WTC11 (cell line): Measurements from ENCODE around the gene SIK2. TPM values are rescaled to one million over a fixed set of nuclear protein-coding genes. Genes with fewer than 3 reads are reported as not detected.

Experiments
- ATAC-seq: fragments of 200-7000 bp; cut with Tn5 transposase; 2 replicates; pipeline ENCODE4 v1.10.0; 2021; ENCODE audit warnings: mild to moderate bottlenecking, moderate library complexity
- CTCF ChIA-PET: fragments of 300-600 bp; sonication (Branson Sonifier 250); formaldehyde crosslinking; loops from one replicate; lab custom pipeline; 2021; ENCODE audit warnings: antibody characterized with exemption; lab: Charles Lee
- POLR2A ChIA-PET: fragments of 350-600 bp; sonication (Branson Sonifier 250); formaldehyde crosslinking; loops from one replicate; lab custom pipeline; 2021; ENCODE audit warnings: antibody characterized with exemption; lab: Charles Lee
- DNase-seq: peaks from one replicate; pipeline ENCODE4 v3.0.0; 2021; ENCODE audit warnings: low spot score
- H3K27ac Mint-ChIP-seq: 2 replicates; pipeline ENCODE4 v1.8.0; 2021; ENCODE audit warnings: mixed read lengths
- H3K27me3 Mint-ChIP-seq: 2 replicates; pipeline ENCODE4 v1.8.0; 2021; ENCODE audit warnings: low read depth, mild to moderate bottlenecking, moderate library complexity, mixed read lengths
- H3K36me3 Mint-ChIP-seq: 2 replicates; pipeline ENCODE4 v1.8.0; 2021; ENCODE audit warnings: mixed read lengths
- H3K4me1 Mint-ChIP-seq: 2 replicates; pipeline ENCODE4 v1.8.0; 2022; ENCODE audit warnings: mixed read lengths
- H3K4me3 Mint-ChIP-seq: 2 replicates; pipeline ENCODE4 v1.8.0; 2021; ENCODE audit warnings: mild to moderate bottlenecking, moderate library complexity, mixed read lengths
- H3K9me3 Mint-ChIP-seq: 2 replicates; pipeline ENCODE4 v1.8.0; 2021; ENCODE audit warnings: mixed read lengths
- CBFB ChIP-seq: sonication (generic); formaldehyde crosslinking; IDR thresholded peaks from 2 replicates; pipeline ENCODE4 v1.8.1; 2022; ENCODE audit warnings: mild to moderate bottlenecking, low read depth, missing genetic modification reagents
- ELF4 ChIP-seq: sonication (generic); formaldehyde crosslinking; IDR thresholded peaks from 2 replicates; pipeline ENCODE4 v1.8.1; 2022; ENCODE audit warnings: low read depth, mild to moderate bottlenecking, moderate library complexity, missing genetic modification reagents
- ESRRA ChIP-seq: sonication (generic); formaldehyde crosslinking; IDR thresholded peaks from 2 replicates; pipeline ENCODE4 v1.8.1; 2022; ENCODE audit warnings: mild to moderate bottlenecking, missing genetic modification reagents, borderline replicate concordance
- ETV6 ChIP-seq: sonication (generic); formaldehyde crosslinking; IDR thresholded peaks from 2 replicates; pipeline ENCODE4 v1.8.1; 2022; ENCODE audit warnings: mild to moderate bottlenecking, missing genetic modification reagents
- FOXP1 ChIP-seq: sonication (generic); formaldehyde crosslinking; IDR thresholded peaks from 2 replicates; pipeline ENCODE4 v1.8.0; 2022; ENCODE audit warnings: missing genetic modification reagents, mild to moderate bottlenecking, moderate library complexity, borderline replicate concordance
- HMGA2 ChIP-seq: fragments of 250-450 bp; sonication (Bioruptor Pico); IDR thresholded peaks from 2 replicates; pipeline ENCODE4 v1.4.0; 2021; ENCODE audit warnings: mild to moderate bottlenecking, moderate library complexity
- JUN ChIP-seq: sonication (generic); formaldehyde crosslinking; IDR thresholded peaks from 2 replicates; pipeline ENCODE4 v1.8.0; 2023; ENCODE audit warnings: mild to moderate bottlenecking, missing genetic modification reagents
- NR2C2 ChIP-seq: sonication (generic); formaldehyde crosslinking; IDR thresholded peaks from 2 replicates; pipeline ENCODE4 v1.8.0; 2022; ENCODE audit warnings: mild to moderate bottlenecking, missing genetic modification reagents
- RELA ChIP-seq: sonication (generic); formaldehyde crosslinking; IDR thresholded peaks from 2 replicates; pipeline ENCODE4 v1.8.1; 2022; ENCODE audit warnings: missing genetic modification reagents, mild to moderate bottlenecking, borderline replicate concordance
- SP1 ChIP-seq: sonication (generic); formaldehyde crosslinking; conservative IDR thresholded peaks from 2 replicates; pipeline ENCODE4 v1.8.1; 2022; ENCODE audit warnings: missing genetic modification reagents
- ZNF317 ChIP-seq: sonication (generic); formaldehyde crosslinking; IDR thresholded peaks from 2 replicates; pipeline ENCODE4 v1.8.1; 2023; ENCODE audit warnings: low read depth, mild to moderate bottlenecking, moderate library complexity, missing genetic modification reagents, borderline replicate concordance
- total RNA-seq: library from RNA; stranded (reverse); gene quantifications from 3 replicates; pipeline ENCODE4 v1.2.3, GENCODE V29; 2021
- TF ChIP-seq, protein P1 (sequence below): sonication (generic); formaldehyde crosslinking; IDR thresholded peaks from 2 replicates; pipeline ENCODE4 v1.8.1; 2023; ENCODE audit warnings: mild to moderate bottlenecking, missing genetic modification reagents
- TF ChIP-seq, protein P2 (sequence below): sonication (generic); formaldehyde crosslinking; IDR thresholded peaks from 2 replicates; pipeline ENCODE4 v1.8.1; 2022; ENCODE audit warnings: missing genetic modification reagents, borderline replicate concordance
- TF ChIP-seq, protein P3 (sequence below): sonication (generic); formaldehyde crosslinking; conservative IDR thresholded peaks from 2 replicates; pipeline ENCODE4 v1.8.1; 2022; ENCODE audit warnings: mild to moderate bottlenecking, missing genetic modification reagents
- TF ChIP-seq, protein P4 (sequence below): sonication (generic); formaldehyde crosslinking; IDR thresholded peaks from 2 replicates; pipeline ENCODE4 v1.8.0; 2022; ENCODE audit warnings: mild to moderate bottlenecking, missing genetic modification reagents
- TF ChIP-seq, protein P5 (sequence below): fragments of 200-600 bp; IDR thresholded peaks from 2 replicates; pipeline ENCODE4 v1.8.0; 2022; ENCODE audit warnings: antibody characterized with exemption
- TF ChIP-seq, protein P6 (sequence below): sonication (generic); formaldehyde crosslinking; IDR thresholded peaks from 2 replicates; pipeline ENCODE4 v1.8.1; 2023; ENCODE audit warnings: mild to moderate bottlenecking, missing genetic modification reagents, moderate library complexity
- TF ChIP-seq, protein P7 (sequence below): sonication (generic); formaldehyde crosslinking; IDR thresholded peaks from 2 replicates; pipeline ENCODE4 v1.8.1; 2022; ENCODE audit warnings: low read depth, mild to moderate bottlenecking, moderate library complexity, missing genetic modification reagents, borderline replicate concordance

The SIK2 gene
- total RNA-seq, 1 experiment from 2014 or later, result 7.2 TPM

DNA sequence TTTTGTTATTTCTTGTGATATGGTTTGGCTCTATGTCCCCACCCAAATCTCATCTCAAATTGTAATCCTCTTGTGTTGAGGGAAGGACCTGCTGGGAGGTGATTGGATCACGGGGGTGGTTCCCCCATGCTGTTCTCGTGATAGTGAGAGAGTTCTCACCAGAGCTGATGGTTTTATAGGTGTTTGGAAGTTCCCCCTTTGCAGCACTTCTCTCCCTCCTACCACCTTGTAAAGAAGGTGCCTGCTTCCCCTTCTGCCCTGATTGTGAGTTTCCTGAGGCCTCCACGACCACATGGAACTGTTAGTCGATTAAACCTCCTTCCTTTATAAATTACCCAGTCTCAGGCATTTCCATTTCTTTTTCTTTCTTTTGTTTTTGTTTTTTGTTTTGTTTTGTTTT is 24.4 kb upstream of the SIK2 start:
- ChIA-PET POLR2A (no interaction called here), CTCF (no interaction called here)
- TF ChIP-seq ESRRA, result no peak
- TF ChIP-seq, protein P1, sequence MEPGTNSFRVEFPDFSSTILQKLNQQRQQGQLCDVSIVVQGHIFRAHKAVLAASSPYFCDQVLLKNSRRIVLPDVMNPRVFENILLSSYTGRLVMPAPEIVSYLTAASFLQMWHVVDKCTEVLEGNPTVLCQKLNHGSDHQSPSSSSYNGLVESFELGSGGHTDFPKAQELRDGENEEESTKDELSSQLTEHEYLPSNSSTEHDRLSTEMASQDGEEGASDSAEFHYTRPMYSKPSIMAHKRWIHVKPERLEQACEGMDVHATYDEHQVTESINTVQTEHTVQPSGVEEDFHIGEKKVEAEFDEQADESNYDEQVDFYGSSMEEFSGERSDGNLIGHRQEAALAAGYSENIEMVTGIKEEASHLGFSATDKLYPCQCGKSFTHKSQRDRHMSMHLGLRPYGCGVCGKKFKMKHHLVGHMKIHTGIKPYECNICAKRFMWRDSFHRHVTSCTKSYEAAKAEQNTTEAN (CRISPR knock-in tag), result no peak
- TF ChIP-seq ETV6 (CRISPR knock-in tag), result no peak
- TF ChIP-seq NR2C2 (CRISPR knock-in tag), result no peak
- TF ChIP-seq, protein P2, sequence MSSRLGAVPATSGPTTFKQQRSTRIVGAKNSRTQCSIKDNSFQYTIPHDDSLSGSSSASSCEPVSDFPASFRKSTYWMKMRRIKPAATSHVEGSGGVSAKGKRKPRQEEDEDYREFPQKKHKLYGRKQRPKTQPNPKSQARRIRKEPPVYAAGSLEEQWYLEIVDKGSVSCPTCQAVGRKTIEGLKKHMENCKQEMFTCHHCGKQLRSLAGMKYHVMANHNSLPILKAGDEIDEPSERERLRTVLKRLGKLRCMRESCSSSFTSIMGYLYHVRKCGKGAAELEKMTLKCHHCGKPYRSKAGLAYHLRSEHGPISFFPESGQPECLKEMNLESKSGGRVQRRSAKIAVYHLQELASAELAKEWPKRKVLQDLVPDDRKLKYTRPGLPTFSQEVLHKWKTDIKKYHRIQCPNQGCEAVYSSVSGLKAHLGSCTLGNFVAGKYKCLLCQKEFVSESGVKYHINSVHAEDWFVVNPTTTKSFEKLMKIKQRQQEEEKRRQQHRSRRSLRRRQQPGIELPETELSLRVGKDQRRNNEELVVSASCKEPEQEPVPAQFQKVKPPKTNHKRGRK, result no peak
- TF ChIP-seq, protein P3, sequence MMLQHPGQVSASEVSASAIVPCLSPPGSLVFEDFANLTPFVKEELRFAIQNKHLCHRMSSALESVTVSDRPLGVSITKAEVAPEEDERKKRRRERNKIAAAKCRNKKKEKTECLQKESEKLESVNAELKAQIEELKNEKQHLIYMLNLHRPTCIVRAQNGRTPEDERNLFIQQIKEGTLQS (CRISPR knock-in tag), result no peak
- TF ChIP-seq HMGA2, result no peak
- TF ChIP-seq, protein P4, sequence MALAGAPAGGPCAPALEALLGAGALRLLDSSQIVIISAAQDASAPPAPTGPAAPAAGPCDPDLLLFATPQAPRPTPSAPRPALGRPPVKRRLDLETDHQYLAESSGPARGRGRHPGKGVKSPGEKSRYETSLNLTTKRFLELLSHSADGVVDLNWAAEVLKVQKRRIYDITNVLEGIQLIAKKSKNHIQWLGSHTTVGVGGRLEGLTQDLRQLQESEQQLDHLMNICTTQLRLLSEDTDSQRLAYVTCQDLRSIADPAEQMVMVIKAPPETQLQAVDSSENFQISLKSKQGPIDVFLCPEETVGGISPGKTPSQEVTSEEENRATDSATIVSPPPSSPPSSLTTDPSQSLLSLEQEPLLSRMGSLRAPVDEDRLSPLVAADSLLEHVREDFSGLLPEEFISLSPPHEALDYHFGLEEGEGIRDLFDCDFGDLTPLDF (CRISPR knock-in tag), result no peak
- TF ChIP-seq CBFB (CRISPR knock-in tag), result no peak
- TF ChIP-seq, protein P5, sequence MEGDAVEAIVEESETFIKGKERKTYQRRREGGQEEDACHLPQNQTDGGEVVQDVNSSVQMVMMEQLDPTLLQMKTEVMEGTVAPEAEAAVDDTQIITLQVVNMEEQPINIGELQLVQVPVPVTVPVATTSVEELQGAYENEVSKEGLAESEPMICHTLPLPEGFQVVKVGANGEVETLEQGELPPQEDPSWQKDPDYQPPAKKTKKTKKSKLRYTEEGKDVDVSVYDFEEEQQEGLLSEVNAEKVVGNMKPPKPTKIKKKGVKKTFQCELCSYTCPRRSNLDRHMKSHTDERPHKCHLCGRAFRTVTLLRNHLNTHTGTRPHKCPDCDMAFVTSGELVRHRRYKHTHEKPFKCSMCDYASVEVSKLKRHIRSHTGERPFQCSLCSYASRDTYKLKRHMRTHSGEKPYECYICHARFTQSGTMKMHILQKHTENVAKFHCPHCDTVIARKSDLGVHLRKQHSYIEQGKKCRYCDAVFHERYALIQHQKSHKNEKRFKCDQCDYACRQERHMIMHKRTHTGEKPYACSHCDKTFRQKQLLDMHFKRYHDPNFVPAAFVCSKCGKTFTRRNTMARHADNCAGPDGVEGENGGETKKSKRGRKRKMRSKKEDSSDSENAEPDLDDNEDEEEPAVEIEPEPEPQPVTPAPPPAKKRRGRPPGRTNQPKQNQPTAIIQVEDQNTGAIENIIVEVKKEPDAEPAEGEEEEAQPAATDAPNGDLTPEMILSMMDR, result no peak
- no peaks in the 10 kb centered on the region for H3K27me3 Mint-ChIP-seq
- no peak overlapping the region for H3K4me3 Mint-ChIP-seq
- DNase-seq (no peak), ATAC-seq (no peak)
- no peaks in the 10 kb centered on the region for H3K9me3 Mint-ChIP-seq
- peaks cover 5% of the 10 kb centered on the region for H3K4me1 Mint-ChIP-seq
- no peak overlapping the region for H3K27ac Mint-ChIP-seq
- H3K36me3 Mint-ChIP-seq, result no peaks in the 10 kb centered on the region

DNA sequence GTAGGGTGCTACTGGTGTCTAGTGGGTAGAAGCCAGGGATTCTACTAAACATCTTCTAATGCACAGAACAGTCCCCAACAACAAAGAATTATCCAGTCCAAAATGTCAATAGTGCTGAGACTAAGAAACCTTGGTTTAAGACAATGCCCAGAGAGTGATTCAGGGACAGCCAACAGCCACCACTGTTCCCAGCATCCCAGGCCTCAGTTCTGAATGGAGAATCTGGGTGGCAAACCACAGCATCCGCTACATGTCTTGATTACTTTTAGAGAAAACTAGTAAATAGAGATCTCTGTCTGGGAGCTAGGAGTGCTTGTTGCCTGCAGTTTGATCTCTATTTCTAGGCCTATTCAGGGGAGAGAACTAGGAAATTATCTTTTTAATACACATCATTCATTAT is 20.9 kb upstream of the SIK2 start:
- Mint-ChIP-seq H3K4me1 (peaks cover 11% of the 10 kb centered on the region), H3K36me3 (no peaks in the 10 kb centered on the region), H3K9me3 (no peaks in the 10 kb centered on the region), H3K27ac (no peak overlapping the region)
- CTCF ChIA-PET, result no interaction called here
- POLR2A ChIA-PET, result no interaction called here
- DNase-seq, result no peak
- TF ChIP-seq ZNF317 (CRISPR knock-in tag), result no peak
- no peak for TF ChIP-seq FOXP1 (CRISPR knock-in tag)
- no peak for TF ChIP-seq RELA (CRISPR knock-in tag)
- TF ChIP-seq SP1 (CRISPR knock-in tag), result no peak
- TF ChIP-seq JUN (CRISPR knock-in tag), result no peak
- TF ChIP-seq ELF4, result no peak
- TF ChIP-seq, protein P6, sequence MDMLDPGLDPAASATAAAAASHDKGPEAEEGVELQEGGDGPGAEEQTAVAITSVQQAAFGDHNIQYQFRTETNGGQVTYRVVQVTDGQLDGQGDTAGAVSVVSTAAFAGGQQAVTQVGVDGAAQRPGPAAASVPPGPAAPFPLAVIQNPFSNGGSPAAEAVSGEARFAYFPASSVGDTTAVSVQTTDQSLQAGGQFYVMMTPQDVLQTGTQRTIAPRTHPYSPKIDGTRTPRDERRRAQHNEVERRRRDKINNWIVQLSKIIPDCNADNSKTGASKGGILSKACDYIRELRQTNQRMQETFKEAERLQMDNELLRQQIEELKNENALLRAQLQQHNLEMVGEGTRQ (CRISPR knock-in tag), result no peak
- TF ChIP-seq, protein P7, sequence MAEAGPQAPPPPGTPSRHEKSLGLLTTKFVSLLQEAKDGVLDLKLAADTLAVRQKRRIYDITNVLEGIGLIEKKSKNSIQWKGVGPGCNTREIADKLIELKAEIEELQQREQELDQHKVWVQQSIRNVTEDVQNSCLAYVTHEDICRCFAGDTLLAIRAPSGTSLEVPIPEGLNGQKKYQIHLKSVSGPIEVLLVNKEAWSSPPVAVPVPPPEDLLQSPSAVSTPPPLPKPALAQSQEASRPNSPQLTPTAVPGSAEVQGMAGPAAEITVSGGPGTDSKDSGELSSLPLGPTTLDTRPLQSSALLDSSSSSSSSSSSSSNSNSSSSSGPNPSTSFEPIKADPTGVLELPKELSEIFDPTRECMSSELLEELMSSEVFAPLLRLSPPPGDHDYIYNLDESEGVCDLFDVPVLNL (CRISPR knock-in tag), result no peak
- TF ChIP-seq, all 79 proteins: peak for 0
- H3K27me3 Mint-ChIP-seq, result no peaks in the 10 kb centered on the region; the same call in 1 of the 2 replicates
- no peak for ATAC-seq
- H3K4me3 Mint-ChIP-seq, result no peak overlapping the region
